ENCODE data around the gene CCBE1.

Gene CCBE1

GRCh38 chr18:59569390-59569791 lies 127.8 kb downstream of the CCBE1 start:
- H3K27me3 ChIP-seq (replicated peaks; ENCODE audit: control insufficient read depth, insufficient read depth, low read length, poor library complexity, severe bottlenecking): no peaks in the 10 kb centered on the region
- no peak for DNase-seq
- no peak overlapping the region for H3K4me3 ChIP-seq (ENCODE audit: insufficient read depth, low read depth, low read length, poor library complexity, severe bottlenecking)
- H3K9me3 ChIP-seq (ENCODE audit: control insufficient read depth, low read length): no peaks in the 10 kb centered on the region
- H3K27ac ChIP-seq (ENCODE audit: insufficient read depth, low read length, poor library complexity, severe bottlenecking): no peak overlapping the region
- H3K36me3 ChIP-seq (ENCODE audit: control insufficient read depth, insufficient read depth, low read length): no peaks in the 10 kb centered on the region
- no peaks in the 10 kb centered on the region for H3K4me1 ChIP-seq (ENCODE audit: control insufficient read depth, insufficient read depth, low read length, poor library complexity, severe bottlenecking)

GRCh38 chr18:59567431-59567830 lies 129.8 kb downstream of the CCBE1 start:
- no peak overlapping the region for H3K4me3 ChIP-seq (ENCODE audit: insufficient read depth, low read depth, low read length, poor library complexity, severe bottlenecking)
- no peaks in the 10 kb centered on the region for H3K9me3 ChIP-seq (ENCODE audit: control insufficient read depth, low read length)
- no peaks in the 10 kb centered on the region for H3K27me3 ChIP-seq (replicated peaks; ENCODE audit: control insufficient read depth, insufficient read depth, low read length, poor library complexity, severe bottlenecking)
- no peaks in the 10 kb centered on the region for H3K4me1 ChIP-seq (ENCODE audit: control insufficient read depth, insufficient read depth, low read length, poor library complexity, severe bottlenecking)
- no peak for DNase-seq
- H3K36me3 ChIP-seq (ENCODE audit: control insufficient read depth, insufficient read depth, low read length): no peaks in the 10 kb centered on the region
- H3K27ac ChIP-seq (ENCODE audit: insufficient read depth, low read length, poor library complexity, severe bottlenecking): no peak overlapping the region

GRCh38 chr18:59566533-59566971 lies 130.7 kb downstream of the CCBE1 start:
- Histone ChIP-seq H3K27me3 (replicated peaks; ENCODE audit: control insufficient read depth, insufficient read depth, low read length, poor library complexity, severe bottlenecking) (no peaks in the 10 kb centered on the region), H3K9me3 (ENCODE audit: control insufficient read depth, low read length) (no peaks in the 10 kb centered on the region), H3K4me3 (ENCODE audit: insufficient read depth, low read depth, low read length, poor library complexity, severe bottlenecking) (no peak overlapping the region), H3K4me1 (ENCODE audit: control insufficient read depth, insufficient read depth, low read length, poor library complexity, severe bottlenecking) (no peaks in the 10 kb centered on the region), H3K36me3 (ENCODE audit: control insufficient read depth, insufficient read depth, low read length) (no peaks in the 10 kb centered on the region), H3K27ac (ENCODE audit: insufficient read depth, low read length, poor library complexity, severe bottlenecking) (no peak overlapping the region)
- DNase-seq: no peak

- H3K9me3 ChIP-seq (ENCODE audit: control insufficient read depth, low read length): no peaks in the 10 kb centered on the region
- DNase-seq: no peak
- no peaks in the 10 kb centered on the region for H3K27me3 ChIP-seq (replicated peaks; ENCODE audit: control insufficient read depth, insufficient read depth, low read length, poor library complexity, severe bottlenecking)
- no peak overlapping the region for H3K4me3 ChIP-seq (ENCODE audit: insufficient read depth, low read depth, low read length, poor library complexity, severe bottlenecking)
- no peak overlapping the region for H3K27ac ChIP-seq (ENCODE audit: insufficient read depth, low read length, poor library complexity, severe bottlenecking)
- no peaks in the 10 kb centered on the region for H3K4me1 ChIP-seq (ENCODE audit: control insufficient read depth, insufficient read depth, low read length, poor library complexity, severe bottlenecking)
- no peaks in the 10 kb centered on the region for H3K36me3 ChIP-seq (ENCODE audit: control insufficient read depth, insufficient read depth, low read length)
These were observed 131.3 kb downstream of the CCBE1 start for GRCh38 chr18:59565957-59566356.

- H3K4me3 ChIP-seq (ENCODE audit: insufficient read depth, low read depth, low read length, poor library complexity, severe bottlenecking): no peak overlapping the region
- H3K27ac ChIP-seq (ENCODE audit: insufficient read depth, low read length, poor library complexity, severe bottlenecking): no peak overlapping the region
- no peaks in the 10 kb centered on the region for H3K27me3 ChIP-seq (replicated peaks; ENCODE audit: control insufficient read depth, insufficient read depth, low read length, poor library complexity, severe bottlenecking)
- no peak for DNase-seq
- no peaks in the 10 kb centered on the region for H3K36me3 ChIP-seq (ENCODE audit: control insufficient read depth, insufficient read depth, low read length)
- no peaks in the 10 kb centered on the region for H3K9me3 ChIP-seq (ENCODE audit: control insufficient read depth, low read length)
- H3K4me1 ChIP-seq (ENCODE audit: control insufficient read depth, insufficient read depth, low read length, poor library complexity, severe bottlenecking): no peaks in the 10 kb centered on the region
These were observed 132.7 kb downstream of the CCBE1 start for GRCh38 chr18:59564561-59564960.

- no peaks in the 10 kb centered on the region for H3K4me1 ChIP-seq (ENCODE audit: control insufficient read depth, insufficient read depth, low read length, poor library complexity, severe bottlenecking)
- no peaks in the 10 kb centered on the region for H3K9me3 ChIP-seq (ENCODE audit: control insufficient read depth, low read length)
- no peak overlapping the region for H3K4me3 ChIP-seq (ENCODE audit: insufficient read depth, low read depth, low read length, poor library complexity, severe bottlenecking)
- H3K27ac ChIP-seq (ENCODE audit: insufficient read depth, low read length, poor library complexity, severe bottlenecking): no peak overlapping the region
- H3K27me3 ChIP-seq (replicated peaks; ENCODE audit: control insufficient read depth, insufficient read depth, low read length, poor library complexity, severe bottlenecking): no peaks in the 10 kb centered on the region
- DNase-seq: no peak
- no peaks in the 10 kb centered on the region for H3K36me3 ChIP-seq (ENCODE audit: control insufficient read depth, insufficient read depth, low read length)
These were observed 133.9 kb downstream of the CCBE1 start for GRCh38 chr18:59563176-59563785.

GRCh38 chr18:59562751-59563150 lies 134.5 kb downstream of the CCBE1 start:
- no peaks in the 10 kb centered on the region for H3K36me3 ChIP-seq (ENCODE audit: control insufficient read depth, insufficient read depth, low read length)
- H3K4me1 ChIP-seq (ENCODE audit: control insufficient read depth, insufficient read depth, low read length, poor library complexity, severe bottlenecking): no peaks in the 10 kb centered on the region
- no peak overlapping the region for H3K27ac ChIP-seq (ENCODE audit: insufficient read depth, low read length, poor library complexity, severe bottlenecking)
- H3K9me3 ChIP-seq (ENCODE audit: control insufficient read depth, low read length): no peaks in the 10 kb centered on the region
- no peak for DNase-seq
- H3K4me3 ChIP-seq (ENCODE audit: insufficient read depth, low read depth, low read length, poor library complexity, severe bottlenecking): no peak overlapping the region
- no peaks in the 10 kb centered on the region for H3K27me3 ChIP-seq (replicated peaks; ENCODE audit: control insufficient read depth, insufficient read depth, low read length, poor library complexity, severe bottlenecking)

- H3K4me3 ChIP-seq (ENCODE audit: insufficient read depth, low read depth, low read length, poor library complexity, severe bottlenecking): no peak overlapping the region
- H3K27ac ChIP-seq (ENCODE audit: insufficient read depth, low read length, poor library complexity, severe bottlenecking): no peak overlapping the region
- no peaks in the 10 kb centered on the region for H3K4me1 ChIP-seq (ENCODE audit: control insufficient read depth, insufficient read depth, low read length, poor library complexity, severe bottlenecking)
- DNase-seq: no peak
- H3K9me3 ChIP-seq (ENCODE audit: control insufficient read depth, low read length): no peaks in the 10 kb centered on the region
- no peaks in the 10 kb centered on the region for H3K27me3 ChIP-seq (replicated peaks; ENCODE audit: control insufficient read depth, insufficient read depth, low read length, poor library complexity, severe bottlenecking)
- H3K36me3 ChIP-seq (ENCODE audit: control insufficient read depth, insufficient read depth, low read length): no peaks in the 10 kb centered on the region
These were observed 135.6 kb downstream of the CCBE1 start for GRCh38 chr18:59561612-59562011.

- no peaks in the 10 kb centered on the region for H3K4me1 ChIP-seq (ENCODE audit: control insufficient read depth, insufficient read depth, low read length, poor library complexity, severe bottlenecking)
- no peak overlapping the region for H3K4me3 ChIP-seq (ENCODE audit: insufficient read depth, low read depth, low read length, poor library complexity, severe bottlenecking)
- no peak for DNase-seq
- H3K27ac ChIP-seq (ENCODE audit: insufficient read depth, low read length, poor library complexity, severe bottlenecking): no peak overlapping the region
- H3K36me3 ChIP-seq (ENCODE audit: control insufficient read depth, insufficient read depth, low read length): no peaks in the 10 kb centered on the region
- no peaks in the 10 kb centered on the region for H3K9me3 ChIP-seq (ENCODE audit: control insufficient read depth, low read length)
- no peaks in the 10 kb centered on the region for H3K27me3 ChIP-seq (replicated peaks; ENCODE audit: control insufficient read depth, insufficient read depth, low read length, poor library complexity, severe bottlenecking)
These were observed 136.7 kb downstream of the CCBE1 start for GRCh38 chr18:59560556-59560955.

GRCh38 chr18:59559528-59559927 lies 137.7 kb downstream of the CCBE1 start:
- Histone ChIP-seq H3K36me3 (ENCODE audit: control insufficient read depth, insufficient read depth, low read length) (no peaks in the 10 kb centered on the region), H3K27ac (ENCODE audit: insufficient read depth, low read length, poor library complexity, severe bottlenecking) (no peak overlapping the region), H3K9me3 (ENCODE audit: control insufficient read depth, low read length) (no peaks in the 10 kb centered on the region), H3K4me1 (ENCODE audit: control insufficient read depth, insufficient read depth, low read length, poor library complexity, severe bottlenecking) (no peaks in the 10 kb centered on the region), H3K4me3 (ENCODE audit: insufficient read depth, low read depth, low read length, poor library complexity, severe bottlenecking) (no peak overlapping the region), H3K27me3 (replicated peaks; ENCODE audit: control insufficient read depth, insufficient read depth, low read length, poor library complexity, severe bottlenecking) (no peaks in the 10 kb centered on the region)
- no peak for DNase-seq
